Hippocampal formation (tissue), 2 donors: Measurements from ENCODE around the gene GDI2.
A peak's percentile ranks its signal among the peaks of the same experiment; 100 is the strongest.
"Not testable (repeated sequence)": the region's sequence is repeated elsewhere in the genome, so short reads cannot be mapped to it uniquely, and the experiment has no call there.

Experiments used
- DNase-seq, 2 donors: peaks; one replicate each; lab custom pipeline; 2025; lab: John Stamatoyannopoulos, UW

GDI2 gene

GRCh38 chr10:5827841-5828240 lies 14.6 kb upstream of the GDI2 start:
- no peak for DNase-seq

- DNase-seq: not testable (repeated sequence)
Measured at GRCh38 chr10:5826511-5826910, 13.3 kb upstream of the GDI2 start.

GRCh38 chr10:5818894-5819293 lies 5.7 kb upstream of the GDI2 start:
- DNase-seq: peak in 1 of 2 donors; percentile 4

- no peak for DNase-seq
Measured at GRCh38 chr10:5818048-5818331, 4.8 kb upstream of the GDI2 start.

- no peak for DNase-seq
Measured at GRCh38 chr10:5817322-5818047, 4.3 kb upstream of the GDI2 start.

GRCh38 chr10:5816170-5816569 lies 2.9 kb upstream of the GDI2 start:
- DNase-seq: no peak

- no peak for DNase-seq
Measured at GRCh38 chr10:5814110-5815107, 1.2 kb upstream of the GDI2 start.

- no peak for DNase-seq
Measured at GRCh38 chr10:5813091-5813340, 218 bp downstream of the GDI2 start.

- DNase-seq: peak in 1 of 2 donors; percentile 42
Measured at GRCh38 chr10:5812283-5813090, 747 bp downstream of the GDI2 start.

- DNase-seq: peak in 1 of 2 donors; percentile 25
Measured at GRCh38 chr10:5811387-5811821, 1.8 kb downstream of the GDI2 start.

GRCh38 chr10:5810225-5810624 lies 3.0 kb downstream of the GDI2 start:
- DNase-seq: no peak

- no peak for DNase-seq
Measured at GRCh38 chr10:5809527-5810154, 3.6 kb downstream of the GDI2 start.

- not testable (repeated sequence) for DNase-seq
Measured at GRCh38 chr10:5808783-5809392, 4.3 kb downstream of the GDI2 start.

- DNase-seq: no peak
Measured at GRCh38 chr10:5806745-5807144, 6.5 kb downstream of the GDI2 start.

- DNase-seq: no peak
Measured at GRCh38 chr10:5805711-5806110, 7.5 kb downstream of the GDI2 start.

- no peak for DNase-seq
Measured at GRCh38 chr10:5805260-5805659, 8.0 kb downstream of the GDI2 start.

- no peak for DNase-seq
Measured at GRCh38 chr10:5804386-5804785, 8.8 kb downstream of the GDI2 start.

- DNase-seq: no peak
Measured at GRCh38 chr10:5800782-5801181, 12.5 kb downstream of the GDI2 start.

GRCh38 chr10:5794236-5794635 lies 19.0 kb downstream of the GDI2 start:
- DNase-seq: no peak

GRCh38 chr10:5789626-5790025 lies 23.6 kb downstream of the GDI2 start:
- no peak for DNase-seq

GRCh38 chr10:5788969-5789368 lies 24.3 kb downstream of the GDI2 start:
- no peak for DNase-seq

- no peak for DNase-seq
Measured at GRCh38 chr10:5783300-5783699, 29.9 kb downstream of the GDI2 start.
